GM19099 (cell line): ENCODE data around the gene CEP128.

Experiments used
- POLR2A ChIP-seq: IDR thresholded peaks from 3 replicates; pipeline ENCODE4 v1.6.1; 2011; ENCODE audit warnings: low read depth; ENCODE audit not compliant: insufficient read length; ENCODE audit errors: extremely low read depth

Gene CEP128

GRCh38 chr14:80771201-80771600 lies 170.3 kb downstream of the CEP128 start:
- no peak for TF ChIP-seq POLR2A

- no peak for TF ChIP-seq POLR2A
Observed at GRCh38 chr14:80770114-80770908, 171.2 kb downstream of the CEP128 start.

- no peak for TF ChIP-seq POLR2A
Observed at GRCh38 chr14:80768646-80769045, 172.9 kb downstream of the CEP128 start.

- TF ChIP-seq POLR2A: no peak
Observed at GRCh38 chr14:80764921-80765507, 176.5 kb downstream of the CEP128 start.

- TF ChIP-seq POLR2A: no peak
Observed at GRCh38 chr14:80764496-80764895, 177.0 kb downstream of the CEP128 start.

- TF ChIP-seq POLR2A: no peak
Observed at GRCh38 chr14:80762641-80763228, 178.8 kb downstream of the CEP128 start.

GRCh38 chr14:80754696-80755095 lies 186.8 kb downstream of the CEP128 start:
- no peak for TF ChIP-seq POLR2A

GRCh38 chr14:80751285-80751684 lies 190.3 kb downstream of the CEP128 start:
- TF ChIP-seq POLR2A: no peak

DNA sequence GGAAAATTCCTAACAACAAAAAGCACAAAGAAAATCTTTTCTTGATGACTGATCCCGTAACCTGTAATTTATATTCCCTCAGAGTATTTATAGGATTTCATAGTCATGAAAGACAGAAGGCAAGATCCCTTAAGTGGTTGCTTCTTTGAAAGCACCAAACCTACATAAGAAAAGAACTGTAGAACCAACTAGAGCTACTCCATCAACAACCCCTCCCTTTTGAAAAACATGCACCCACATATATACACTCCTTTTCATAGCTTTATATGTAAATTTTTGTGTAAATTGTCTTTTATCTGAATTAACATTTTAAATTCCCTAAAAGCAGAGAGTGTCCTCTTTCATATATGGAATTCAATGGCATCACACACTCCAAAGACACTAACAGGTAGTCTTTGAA lies 215.3 kb downstream of the CEP128 start:
- no peak for TF ChIP-seq POLR2A

- TF ChIP-seq POLR2A: no peak
Observed at GRCh38 chr14:80718940-80719339, 222.6 kb downstream of the CEP128 start.

DNA sequence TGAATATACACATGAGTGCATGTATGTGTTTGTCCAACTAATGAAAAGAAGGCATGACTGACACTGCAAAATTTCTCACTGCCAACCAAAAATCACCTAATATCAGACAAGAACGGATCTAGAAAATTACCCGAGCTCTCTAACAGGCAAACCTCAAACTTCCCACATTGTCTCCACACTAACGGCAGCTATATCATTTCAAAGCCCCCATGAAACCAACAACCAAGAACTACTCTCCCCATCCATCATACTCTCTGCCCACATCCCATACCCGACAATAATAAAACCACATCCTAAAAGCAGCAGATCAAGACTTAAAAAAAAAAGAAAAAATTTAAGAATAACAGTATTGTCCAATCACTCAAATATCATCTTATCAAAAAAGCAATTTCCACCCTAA lies 227.1 kb downstream of the CEP128 start:
- no peak for TF ChIP-seq POLR2A

DNA sequence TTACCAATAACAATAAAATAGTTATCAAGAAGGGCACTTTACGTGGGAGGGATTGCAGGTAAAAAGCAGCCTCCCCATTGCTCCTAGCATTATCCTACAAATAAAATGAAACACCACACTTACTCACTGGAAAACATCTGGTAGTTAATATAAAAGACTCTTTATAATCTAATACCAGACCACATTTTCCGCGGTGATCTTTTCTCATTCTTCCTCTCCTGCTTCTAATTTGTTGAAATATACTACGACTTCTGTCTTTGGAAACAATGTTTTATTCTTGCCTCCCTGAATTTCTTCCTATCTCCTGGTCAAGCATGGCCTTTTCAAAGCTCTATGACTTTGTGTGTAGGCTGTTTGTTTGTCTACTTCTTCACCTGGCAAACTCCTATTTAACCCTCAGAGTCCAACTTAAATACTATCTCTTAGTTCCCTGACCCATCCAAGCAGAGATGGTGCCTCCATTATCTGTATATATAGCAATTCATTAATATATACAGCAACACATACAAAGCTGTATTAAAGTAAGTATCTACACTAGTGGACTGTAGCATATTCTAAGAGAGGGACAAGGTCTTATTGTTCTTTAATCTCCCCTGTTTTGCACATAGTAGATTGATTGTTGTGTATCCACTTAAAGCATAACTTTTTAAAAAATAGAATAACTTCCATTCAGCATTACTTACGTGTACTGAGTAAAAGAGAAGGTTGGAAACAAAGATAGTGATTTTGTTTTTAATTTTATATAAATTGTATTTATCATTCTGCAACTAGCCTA lies 228.3 kb downstream of the CEP128 start:
- TF ChIP-seq POLR2A: no peak

- TF ChIP-seq POLR2A: no peak
Observed at GRCh38 chr14:80705241-80705980, 236.1 kb downstream of the CEP128 start.

DNA sequence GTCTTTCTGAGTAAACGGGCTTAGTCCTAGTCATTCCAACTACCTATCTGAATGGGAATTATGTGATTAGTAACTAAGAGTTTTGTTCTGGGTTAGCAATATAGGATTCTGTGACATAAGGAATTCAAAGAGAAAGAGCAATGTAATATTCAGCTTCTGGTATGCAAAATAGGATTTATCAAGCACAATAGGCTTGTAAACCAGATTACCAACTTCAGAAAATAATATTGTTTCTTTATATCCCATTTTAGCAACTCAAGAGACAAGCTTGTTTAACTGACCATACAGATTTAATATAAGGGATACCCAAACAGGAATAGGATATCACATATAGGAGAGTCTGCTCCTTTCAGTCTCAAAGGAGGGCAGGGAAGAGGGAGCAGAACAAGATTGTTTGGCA lies 240.9 kb downstream of the CEP128 start:
- TF ChIP-seq POLR2A: no peak

DNA sequence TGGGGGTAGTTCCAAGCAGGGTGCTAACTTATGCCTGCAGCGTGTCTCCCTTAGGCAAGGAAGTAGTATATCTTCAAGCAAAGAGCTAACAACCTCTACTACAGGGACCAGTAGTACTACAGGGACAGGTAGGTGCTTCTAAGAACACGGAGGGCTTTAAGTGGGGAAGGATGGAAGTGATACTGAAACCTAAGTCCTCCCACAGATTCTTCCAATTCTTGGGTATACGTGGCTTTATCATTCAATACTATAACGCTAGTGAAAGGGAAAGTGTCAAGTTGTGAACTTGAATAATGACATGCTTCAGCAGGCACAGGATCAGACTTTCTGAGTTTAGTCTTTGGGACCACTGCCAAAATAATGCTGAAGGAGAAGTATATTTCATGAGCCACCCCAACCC lies 241.7 kb downstream of the CEP128 start:
- no peak for TF ChIP-seq POLR2A
